GM12801 (cell line): ENCODE measurements around the gene GSE1.

ENCODE experiments used
- TF ChIP-seq, protein P1 (sequence below): IDR thresholded peaks from one replicate; pipeline ENCODE4 v1.5.1; 2011; ENCODE audit warnings: control low read depth; ENCODE audit not compliant: insufficient read length; ENCODE audit errors: extremely low read depth

GSE1 gene

GRCh38 chr16:85656351-85657266, 43.5 kb downstream of the GSE1 start:
- TF ChIP-seq, protein P1, sequence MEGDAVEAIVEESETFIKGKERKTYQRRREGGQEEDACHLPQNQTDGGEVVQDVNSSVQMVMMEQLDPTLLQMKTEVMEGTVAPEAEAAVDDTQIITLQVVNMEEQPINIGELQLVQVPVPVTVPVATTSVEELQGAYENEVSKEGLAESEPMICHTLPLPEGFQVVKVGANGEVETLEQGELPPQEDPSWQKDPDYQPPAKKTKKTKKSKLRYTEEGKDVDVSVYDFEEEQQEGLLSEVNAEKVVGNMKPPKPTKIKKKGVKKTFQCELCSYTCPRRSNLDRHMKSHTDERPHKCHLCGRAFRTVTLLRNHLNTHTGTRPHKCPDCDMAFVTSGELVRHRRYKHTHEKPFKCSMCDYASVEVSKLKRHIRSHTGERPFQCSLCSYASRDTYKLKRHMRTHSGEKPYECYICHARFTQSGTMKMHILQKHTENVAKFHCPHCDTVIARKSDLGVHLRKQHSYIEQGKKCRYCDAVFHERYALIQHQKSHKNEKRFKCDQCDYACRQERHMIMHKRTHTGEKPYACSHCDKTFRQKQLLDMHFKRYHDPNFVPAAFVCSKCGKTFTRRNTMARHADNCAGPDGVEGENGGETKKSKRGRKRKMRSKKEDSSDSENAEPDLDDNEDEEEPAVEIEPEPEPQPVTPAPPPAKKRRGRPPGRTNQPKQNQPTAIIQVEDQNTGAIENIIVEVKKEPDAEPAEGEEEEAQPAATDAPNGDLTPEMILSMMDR = no peak

DNA sequence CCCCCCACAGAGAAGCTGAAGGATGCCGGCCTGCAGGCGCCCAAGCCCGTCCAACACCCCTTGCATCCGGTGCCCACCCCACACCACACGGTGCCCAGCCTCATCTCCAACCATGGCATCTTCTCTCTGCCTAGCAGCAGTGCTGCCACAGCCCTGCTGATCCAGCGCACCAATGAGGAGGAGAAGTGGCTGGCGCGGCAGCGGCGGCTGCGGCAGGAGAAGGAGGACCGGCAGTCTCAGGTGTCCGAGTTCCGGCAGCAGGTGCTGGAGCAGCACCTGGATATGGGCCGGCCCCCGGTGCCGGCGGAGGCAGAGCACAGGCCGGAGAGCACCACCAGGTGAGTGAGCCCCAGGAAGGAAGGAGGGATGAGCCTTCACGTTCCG, 44.1 kb downstream of the GSE1 start:
- TF ChIP-seq, protein P1 = no peak

- TF ChIP-seq, protein P1 = no peak
Observed at GRCh38 chr16:85657996-85658395, 44.9 kb downstream of the GSE1 start.

DNA sequence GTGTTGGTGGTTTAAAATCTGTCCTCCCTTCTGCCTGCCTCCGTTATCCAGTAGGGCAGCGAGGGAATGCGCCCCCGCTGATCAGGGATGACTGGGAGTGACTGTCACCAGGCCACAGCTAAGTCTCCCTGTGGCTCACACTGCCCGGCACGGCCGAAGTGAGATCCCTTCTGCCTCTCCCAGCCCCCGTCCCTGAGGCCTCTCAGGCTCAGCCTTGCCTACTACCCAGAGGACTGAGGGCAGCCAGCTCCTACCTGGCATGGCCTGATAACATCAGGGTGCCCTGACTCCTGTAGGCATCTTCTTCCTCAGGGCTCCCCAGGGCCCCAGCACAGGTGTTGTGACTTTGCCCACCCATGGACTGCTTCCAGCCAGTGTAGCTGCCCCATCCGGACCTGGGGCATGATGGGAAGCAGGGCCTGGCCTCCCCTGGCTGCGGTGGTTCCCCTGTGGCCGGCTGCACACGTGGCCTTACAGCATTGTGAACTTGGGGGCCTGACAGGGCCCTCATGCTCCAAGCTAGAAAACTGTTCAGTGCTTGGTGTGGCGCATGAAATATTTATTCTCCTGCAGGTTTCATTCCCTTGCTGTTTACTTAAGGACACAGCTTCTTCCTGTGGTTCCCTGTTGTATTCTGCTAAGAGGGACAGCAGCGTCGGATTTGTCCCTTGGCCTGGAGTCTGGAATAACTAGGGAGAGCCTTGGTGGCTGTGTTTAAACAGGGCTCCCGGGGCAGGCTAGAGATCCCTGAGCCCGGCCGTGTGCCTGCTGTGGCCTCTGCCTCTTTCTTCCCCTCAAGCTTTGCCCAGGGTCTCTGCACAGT, 45.6 kb downstream of the GSE1 start:
- TF ChIP-seq, protein P1 = no peak

DNA sequence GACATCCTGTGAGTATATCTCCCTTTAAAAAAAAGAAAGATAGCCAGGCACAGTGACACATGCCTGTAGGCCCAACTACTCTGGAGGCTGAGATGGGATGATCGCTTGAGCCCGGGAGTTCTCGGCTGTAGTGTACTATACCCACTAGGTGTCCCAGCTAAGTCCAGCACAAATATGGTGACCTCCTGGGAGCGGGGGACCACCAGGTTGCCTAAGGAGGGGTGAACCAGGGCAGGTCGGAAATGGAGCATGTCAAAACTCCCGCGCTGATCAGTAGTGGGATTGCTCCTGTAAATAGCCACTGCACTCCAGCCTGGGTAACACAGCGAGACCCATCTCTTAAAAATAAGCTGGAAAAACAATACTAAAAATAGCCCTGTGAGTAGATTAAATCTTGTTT, 46.2 kb downstream of the GSE1 start:
- TF ChIP-seq, protein P1 = no peak

- TF ChIP-seq, protein P1 = no peak
Observed at GRCh38 chr16:85659805-85660511, 46.8 kb downstream of the GSE1 start.
